Activated naive CD4-positive, alpha-beta T cell treated with Interleukin-2 at 50 U/mL for 16 hours (primary cell): ENCODE data around the gene RALGDS.
A peak's percentile ranks its signal among the peaks of the same experiment; 100 is the strongest.
"Not testable (repeated sequence)": the region's sequence is repeated elsewhere in the genome, so short reads cannot be mapped to it uniquely, and the experiment has no call there.

Experiments
- DNase-seq: peaks from one replicate; pipeline ENCODE4 v3.0.0-alpha.2; 2020

RALGDS gene

DNA sequence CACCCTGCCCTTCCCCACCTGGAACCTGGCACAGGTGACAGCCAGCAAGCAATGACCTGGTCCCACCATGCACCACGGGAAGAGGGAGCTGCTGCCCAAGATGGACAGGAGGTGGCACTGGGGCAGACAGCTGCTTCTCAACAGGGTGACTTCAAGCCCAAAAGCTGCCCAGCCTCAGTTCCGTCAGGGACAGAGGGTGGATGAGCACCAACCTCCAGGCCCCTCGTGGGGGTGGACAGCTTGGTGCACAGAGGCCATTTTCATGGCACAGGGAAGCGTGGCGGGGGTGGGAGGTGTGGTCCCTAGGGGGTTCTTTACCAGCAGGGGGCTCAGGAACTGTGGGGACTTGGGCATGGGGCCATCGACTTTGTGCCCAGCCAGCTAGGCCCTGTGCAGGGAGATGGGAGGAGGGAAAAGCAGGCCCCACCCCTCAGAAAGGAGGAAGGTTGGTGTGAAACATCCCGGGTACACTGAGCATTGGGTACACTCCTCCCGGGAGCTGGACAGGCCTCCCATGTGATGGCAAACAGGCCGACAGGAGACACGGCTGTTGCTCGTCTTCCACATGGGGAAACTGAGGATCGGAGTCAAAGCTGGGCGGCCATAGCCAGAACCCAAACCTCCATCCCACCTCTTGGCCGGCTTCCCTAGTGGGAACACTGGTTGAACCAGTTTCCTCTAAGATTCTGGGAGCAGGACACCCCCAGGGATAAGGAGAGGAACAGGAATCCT lies 57.4 kb downstream of the RALGDS start:
- DNase-seq = no peak

GRCh38 chr9:133063159-133063499 lies 57.9 kb downstream of the RALGDS start:
- DNase-seq = no peak

GRCh38 chr9:133062569-133062968 lies 58.5 kb downstream of the RALGDS start:
- DNase-seq = not testable (repeated sequence)

DNA sequence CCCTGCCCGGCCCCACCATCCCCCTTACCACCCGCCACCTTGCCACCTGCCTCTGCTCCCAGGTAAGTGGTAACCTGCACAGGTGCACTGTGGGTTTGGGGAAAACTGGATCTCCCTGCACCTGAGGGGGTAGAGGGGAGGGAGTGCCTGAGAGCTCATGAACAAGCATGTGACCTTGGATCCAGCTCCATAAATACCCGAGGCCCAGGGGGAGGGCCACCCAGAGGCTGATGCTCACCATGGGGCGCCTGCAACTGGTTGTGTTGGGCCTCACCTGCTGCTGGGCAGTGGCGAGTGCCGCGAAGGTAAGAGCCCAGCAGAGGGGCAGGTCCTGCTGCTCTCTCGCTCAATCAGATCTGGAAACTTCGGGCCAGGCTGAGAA lies 59.3 kb downstream of the RALGDS start, which contains the start of gene CEL:
Gene CEL (plus strand): TSS at position 218 of the 382 bp plus-strand sequence. CDS start 22 bp downstream, at position 240.
- not testable (repeated sequence) for DNase-seq

DNA sequence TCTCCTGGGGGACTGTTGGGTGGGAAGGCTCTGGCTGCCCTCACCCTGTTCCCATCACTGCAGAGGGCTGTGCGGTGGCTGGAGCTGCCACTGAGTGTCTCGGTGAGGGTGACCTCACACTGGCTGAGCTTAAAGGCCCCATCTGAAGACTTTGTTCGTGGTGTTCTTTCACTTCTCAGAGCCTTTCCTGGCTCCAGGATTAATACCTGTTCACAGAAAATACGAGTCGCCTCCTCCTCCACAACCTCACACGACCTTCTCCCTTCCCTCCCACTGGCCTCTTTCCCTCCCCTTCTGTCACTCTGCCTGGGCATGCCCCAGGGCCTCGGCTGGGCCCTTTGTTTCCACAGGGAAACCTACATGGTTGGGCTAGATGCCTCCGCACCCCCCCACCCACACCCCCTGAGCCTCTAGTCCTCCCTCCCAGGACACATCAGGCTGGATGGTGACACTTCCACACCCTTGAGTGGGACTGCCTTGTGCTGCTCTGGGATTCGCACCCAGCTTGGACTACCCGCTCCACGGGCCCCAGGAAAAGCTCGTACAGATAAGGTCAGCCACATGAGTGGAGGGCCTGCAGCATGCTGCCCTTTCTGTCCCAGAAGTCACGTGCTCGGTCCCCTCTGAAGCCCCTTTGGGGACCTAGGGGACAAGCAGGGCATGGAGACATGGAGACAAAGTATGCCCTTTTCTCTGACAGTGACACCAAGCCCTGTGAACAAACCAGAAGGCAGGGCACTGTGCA lies 59.8 kb downstream of the RALGDS start:
- DNase-seq = not testable (repeated sequence)

DNA sequence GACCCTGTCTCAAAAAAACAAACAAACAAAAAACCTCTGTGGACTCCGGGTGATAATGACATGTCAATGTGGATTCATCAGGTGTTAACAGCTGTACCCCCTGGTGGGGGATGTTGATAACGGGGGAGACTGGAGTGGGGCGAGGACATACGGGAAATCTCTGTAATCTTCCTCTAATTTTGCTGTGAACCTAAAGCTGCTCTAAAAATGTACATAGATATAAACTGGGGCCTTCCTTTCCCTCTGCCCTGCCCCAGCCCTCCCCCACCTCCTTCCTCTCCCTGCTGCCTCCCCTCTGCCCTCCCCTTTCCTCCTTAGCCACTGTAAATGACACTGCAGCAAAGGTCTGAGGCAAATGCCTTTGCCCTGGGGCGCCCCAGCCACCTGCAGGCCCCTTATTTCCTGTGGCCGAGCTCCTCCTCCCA lies 60.6 kb downstream of the RALGDS start:
- DNase-seq = no peak

DNA sequence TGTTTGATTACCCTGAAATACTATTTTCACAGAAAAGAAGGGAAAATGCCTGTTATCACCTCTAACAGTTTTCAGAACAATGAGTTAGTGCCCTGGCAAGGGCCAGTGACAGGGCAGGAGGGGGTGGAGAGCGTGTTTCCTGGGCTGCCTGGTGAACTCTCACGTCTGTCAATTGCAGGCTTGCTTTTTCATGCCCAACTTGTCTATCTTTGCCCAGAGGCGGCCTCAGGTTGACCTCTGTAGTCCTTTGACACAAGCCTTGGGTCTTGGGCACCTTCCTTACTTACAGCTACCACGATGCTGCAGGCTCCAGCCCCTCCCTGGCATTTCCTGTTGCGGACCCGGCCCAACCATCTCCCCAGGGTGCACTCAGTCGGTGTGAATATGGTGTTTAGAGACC lies 61.4 kb downstream of the RALGDS start:
- no peak for DNase-seq

GRCh38 chr9:133058550-133059320 lies 62.3 kb downstream of the RALGDS start:
- no peak for DNase-seq

DNA sequence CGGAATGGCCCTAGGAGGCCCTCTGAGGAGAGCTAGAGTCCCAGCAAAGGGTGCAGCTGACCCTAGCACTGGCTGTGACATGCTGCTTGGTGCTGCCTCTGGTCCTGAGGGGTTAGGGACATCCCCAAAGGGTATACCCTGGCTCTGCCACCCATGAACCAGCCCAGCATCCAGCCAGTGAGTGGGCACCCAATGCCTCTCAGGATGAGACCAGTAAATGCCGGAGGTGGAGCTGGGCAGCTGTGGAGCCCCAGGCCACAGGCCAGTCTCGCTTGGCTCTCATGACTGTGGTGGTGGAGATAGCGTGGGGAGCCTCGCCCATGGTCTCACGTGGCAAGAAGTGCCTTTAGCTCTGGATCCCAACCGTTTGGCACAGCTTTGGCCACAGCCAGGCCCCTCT lies 63.0 kb downstream of the RALGDS start:
- no peak for DNase-seq

DNA sequence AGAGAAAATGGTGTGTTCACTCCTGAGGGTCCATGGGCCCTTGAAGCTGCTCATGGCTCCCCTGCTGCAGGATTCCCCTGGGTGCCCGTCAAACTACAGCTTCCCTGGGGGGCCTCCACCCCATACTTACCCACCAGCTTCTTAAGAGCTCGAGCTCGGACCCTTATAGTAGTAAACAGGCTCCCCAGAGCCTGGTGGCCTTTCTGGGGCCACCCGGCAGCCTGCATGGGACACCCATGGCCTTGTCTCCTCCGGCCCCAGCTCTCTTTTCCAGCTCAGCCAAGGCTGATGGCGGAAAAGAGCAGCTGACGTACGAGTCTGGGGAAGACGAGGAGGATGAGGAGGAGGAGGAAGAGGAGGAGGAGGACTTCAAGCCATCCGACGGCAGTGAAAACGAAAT lies 63.5 kb downstream of the RALGDS start:
- no peak for DNase-seq

DNA sequence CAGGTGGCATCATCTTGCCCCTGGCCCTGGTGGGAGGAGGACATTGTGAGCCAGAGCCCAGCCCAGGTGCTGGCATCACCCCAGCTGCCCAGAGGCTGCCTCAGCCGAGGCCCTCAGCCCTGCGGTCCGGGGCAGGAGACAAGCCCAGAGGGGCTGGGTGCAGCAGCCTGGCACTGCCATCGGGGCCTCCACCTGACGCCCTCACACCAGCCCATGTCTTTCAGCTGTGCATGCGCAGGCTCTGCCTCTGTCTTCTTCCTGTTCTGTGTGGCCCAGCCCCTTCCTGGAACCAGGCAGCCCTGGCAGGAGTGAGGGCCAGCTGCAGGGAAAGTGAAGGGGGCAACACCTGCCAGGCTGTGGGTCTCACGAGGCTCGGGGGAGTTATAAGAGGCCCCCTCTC lies 64.0 kb downstream of the RALGDS start:
- no peak for DNase-seq

DNA sequence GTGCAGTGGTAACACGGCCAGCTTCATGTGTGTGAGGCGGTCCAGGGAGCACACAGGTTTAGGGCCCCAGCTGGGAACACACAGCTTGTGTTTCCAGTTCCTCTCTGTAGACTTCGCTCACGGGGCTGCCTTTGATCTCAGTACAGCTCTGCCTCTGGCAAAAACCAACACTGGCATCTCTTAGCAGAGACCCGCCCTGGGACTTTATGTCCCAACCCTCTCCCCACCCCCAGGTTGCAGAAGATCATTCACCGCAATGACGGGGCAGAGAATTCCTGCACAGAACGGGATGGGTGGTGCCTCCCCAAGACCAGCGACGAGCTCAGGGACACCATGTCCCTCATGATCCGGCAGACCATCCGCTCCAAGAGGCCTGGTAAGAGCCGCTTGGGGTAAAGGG lies 64.5 kb downstream of the RALGDS start:
- no peak for DNase-seq

DNA sequence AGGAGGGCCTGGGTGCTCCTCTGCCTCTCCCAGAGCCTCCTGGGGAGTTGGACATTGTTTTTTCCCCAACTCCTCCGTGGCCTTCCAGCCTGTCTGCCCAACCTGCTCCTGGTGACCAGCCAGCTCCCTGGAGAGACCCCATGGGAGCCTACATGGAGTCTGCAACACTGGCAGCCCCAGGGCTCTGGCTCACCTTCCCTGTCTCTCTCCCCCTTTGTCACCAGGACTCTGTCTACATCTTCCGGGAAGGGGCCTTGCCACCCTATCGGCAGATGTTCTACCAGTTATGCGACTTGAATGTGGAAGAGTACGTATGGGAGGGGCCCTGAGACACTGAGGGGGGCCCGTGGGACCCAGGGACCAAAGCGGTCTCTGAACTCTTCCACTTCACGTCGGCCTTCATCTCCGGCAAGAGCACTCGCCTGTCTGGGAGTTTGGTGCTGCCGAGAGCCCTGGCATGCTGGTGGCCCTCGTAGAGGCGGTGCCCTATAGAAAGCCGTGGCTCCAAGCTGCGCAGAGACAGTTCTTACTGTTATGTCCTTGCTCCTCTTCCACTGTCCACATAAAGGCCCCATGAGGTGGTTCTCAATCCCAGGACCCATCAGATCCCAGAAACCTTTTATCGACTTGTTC lies 65.1 kb downstream of the RALGDS start:
- DNase-seq = no peak

GRCh38 chr9:133054966-133055365 lies 66.1 kb downstream of the RALGDS start:
- DNase-seq = no peak

- no peak for DNase-seq
Measured at GRCh38 chr9:133054194-133054890, 66.7 kb downstream of the RALGDS start.

DNA sequence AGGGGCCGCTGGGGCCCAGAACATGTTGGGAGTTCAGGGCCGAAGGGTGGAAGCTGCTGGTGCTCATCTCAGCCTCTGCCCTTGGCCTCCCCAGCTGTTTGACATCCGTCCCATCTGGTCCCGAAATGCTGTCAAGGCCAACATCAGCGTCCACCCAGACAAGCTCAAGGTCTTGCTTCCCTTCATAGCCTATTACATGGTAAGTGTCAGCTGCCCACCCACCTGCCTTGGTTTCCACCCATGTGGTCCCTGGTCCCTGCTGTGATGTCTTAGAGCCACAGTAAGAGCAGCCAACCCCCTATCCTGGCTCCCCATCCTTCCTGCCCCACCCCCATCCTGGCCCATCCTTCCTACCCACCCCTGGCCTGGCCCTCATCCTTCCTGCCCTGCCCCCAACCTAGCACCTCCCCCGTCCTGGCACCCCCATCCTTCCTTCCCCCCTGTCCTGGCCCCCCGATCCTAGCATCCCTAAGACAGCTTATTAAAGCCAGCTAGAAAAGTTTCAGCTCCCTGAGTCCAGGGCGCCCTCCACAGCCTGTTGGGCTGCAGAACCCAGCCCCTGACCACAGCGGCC lies 69.0 kb downstream of the RALGDS start:
- no peak for DNase-seq

GRCh38 chr9:133051281-133051900 lies 69.6 kb downstream of the RALGDS start:
- no peak for DNase-seq

GRCh38 chr9:133050781-133051180 lies 70.3 kb downstream of the RALGDS start:
- DNase-seq = no peak

DNA sequence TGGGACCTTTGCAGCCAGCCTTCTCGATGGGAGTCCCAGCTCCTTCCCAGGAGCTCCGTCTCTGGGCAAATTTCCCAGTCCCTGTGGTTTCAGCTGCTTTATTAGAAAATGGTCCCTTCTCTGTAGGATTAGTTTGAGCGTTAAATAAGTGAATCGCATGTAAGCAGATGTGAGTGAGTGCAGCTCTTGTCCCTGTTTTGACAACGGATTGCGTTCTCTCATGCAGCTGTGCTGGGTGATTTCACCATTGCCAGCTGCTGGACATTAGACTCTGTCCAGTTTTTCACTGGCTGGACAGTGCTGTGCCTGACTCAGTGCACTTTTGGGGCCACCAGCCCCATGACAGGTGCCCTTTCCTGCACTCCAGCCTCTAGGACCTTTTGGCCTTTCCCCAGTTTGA lies 70.9 kb downstream of the RALGDS start:
- no peak for DNase-seq

- no peak for DNase-seq
Measured at GRCh38 chr9:133049043-133049442, 72.0 kb downstream of the RALGDS start.

GRCh38 chr9:133048595-133048994 lies 72.4 kb downstream of the RALGDS start:
- DNase-seq = peak; percentile 28
